A549 (cell line): ENCODE measurements around the gene TEX11. TPM values are rescaled to one million over a fixed set of nuclear protein-coding genes. Genes with fewer than 3 reads are reported as not detected.
"Not testable (repeated sequence)": the region's sequence is repeated elsewhere in the genome, so short reads cannot be mapped to it uniquely, and the experiment has no call there.

Source experiments
- ATAC-seq, 2 experiments: fragments of 200-7000 bp in 1 of 2; fragments of >200 bp in 1 of 2; cut with Nextera tagmentation in 1 of 2; cut with Tn5 transposase in 1 of 2; 3 replicates each; pipeline versions ENCODE4 v1.8.0 to v1.9.1; 2018 to 2020; ENCODE audit warnings: mild to moderate bottlenecking in 1 of 2, moderate library complexity in 1 of 2
- CTCF ChIA-PET: fragments of 300-600 bp; sonication (Branson Sonifier 250); formaldehyde crosslinking; extraction: SDS; loops from one replicate; lab custom pipeline; 2021; ENCODE audit warnings: antibody characterized with exemption, inconsistent platforms; lab: Yijun Ruan, JAX
- POLR2A ChIA-PET: fragments of 350-600 bp; formaldehyde crosslinking; extraction: SDS; loops from one replicate; lab custom pipeline; 2021; ENCODE audit warnings: antibody characterized with exemption, inconsistent platforms; lab: Yijun Ruan, JAX
- DNase-seq, 2 experiments: peaks; one replicate each; pipeline versions ENCODE4 v3.0.0 to v3.0.0-alpha.2; 2011 to 2016; ENCODE audit warnings: low read depth in 1 of 2, low spot score in 1 of 2
- FAIRE-seq: peaks from 2 replicates; lab custom pipeline; 2011; peaks lifted over from hg19 to GRCh38; lab: Jason Lieb, UNC
- H3K27ac ChIP-seq, 2 experiments: fragments of >200 bp; sonication (Bioruptor Twin); formaldehyde crosslinking; 3 replicates each; pipeline ENCODE4 v1.5.1; 2016 to 2017
- H3K4me1 ChIP-seq: fragments of >200 bp; sonication (Bioruptor Twin); formaldehyde crosslinking; 3 replicates; pipeline ENCODE4 v1.6.1; 2016
- H3K4me2 ChIP-seq: fragments of >200 bp; sonication (Bioruptor Twin); formaldehyde crosslinking; 3 replicates; pipeline ENCODE4 v1.6.1; 2016
- H3K4me3 ChIP-seq: fragments of >200 bp; sonication (Bioruptor Twin); formaldehyde crosslinking; 3 replicates; pipeline ENCODE4 v1.5.1; 2016
- H3K9me3 ChIP-seq: fragments of >200 bp; sonication (Bioruptor Twin); formaldehyde crosslinking; 3 replicates; pipeline ENCODE4 v1.6.1; 2016
- CBX2 ChIP-seq: fragments of 200-600 bp; sonication (generic); IDR thresholded peaks from 2 replicates; pipeline ENCODE4 v1.6.1; 2016; ENCODE audit warnings: low read depth, mild to moderate bottlenecking, borderline replicate concordance
- CEBPB ChIP-seq, 2 experiments: fragments of >200 bp in 1 of 2; sonication (Bioruptor Twin) in 1 of 2; formaldehyde crosslinking in 1 of 2; IDR thresholded peaks; 2 replicates each; pipeline ENCODE4 v1.6.1; 2012 to 2016
- CHD2 ChIP-seq: fragments of 150-350 bp; IDR thresholded peaks from 2 replicates; pipeline ENCODE4 v1.6.1; 2014; ENCODE audit warnings: low read length; ENCODE audit not compliant: partially characterized antibody
- EP300 ChIP-seq, 2 experiments: fragments of >200 bp; sonication (Bioruptor Twin); formaldehyde crosslinking; IDR thresholded peaks; 2 replicates in 1 of 2; 3 replicates in 1 of 2; pipeline ENCODE4 v1.6.1; 2016 to 2017
- ESRRA ChIP-seq: fragments of 150-350 bp; IDR thresholded peaks from 2 replicates; pipeline ENCODE4 v1.6.1; 2014; ENCODE audit warnings: mild to moderate bottlenecking, low read length, borderline replicate concordance
- FOXS1 ChIP-seq: fragments of 250-450 bp; sonication (Bioruptor Pico); IDR thresholded peaks from 2 replicates; pipeline ENCODE4 v1.5.0; 2020; ENCODE audit warnings: mild to moderate bottlenecking, moderate library complexity
- HOXA7 ChIP-seq: fragments of 250-450 bp; sonication (Bioruptor Pico); IDR thresholded peaks from 2 replicates; pipeline ENCODE4 v1.5.0; 2020; ENCODE audit warnings: mild to moderate bottlenecking, moderate library complexity
- JUN ChIP-seq, 2 experiments: fragments of >200 bp; sonication (Bioruptor Twin); formaldehyde crosslinking; IDR thresholded peaks; 2 replicates in 1 of 2; 3 replicates in 1 of 2; pipeline ENCODE4 v1.6.1; 2016 to 2017
- KDM5A ChIP-seq: fragments of 200-600 bp; sonication (generic); IDR thresholded peaks from 2 replicates; pipeline ENCODE4 v1.6.1; 2016; ENCODE audit warnings: antibody characterized with exemption, mild to moderate bottlenecking
- NPAS2 ChIP-seq: fragments of 250-450 bp; sonication (Bioruptor Pico); IDR thresholded peaks from 2 replicates; pipeline ENCODE4 v1.8.0; 2022; ENCODE audit warnings: mild to moderate bottlenecking, moderate library complexity, borderline replicate concordance
- PHF8 ChIP-seq: fragments of 200-600 bp; sonication (generic); IDR thresholded peaks from 2 replicates; pipeline ENCODE4 v1.6.1; 2016; ENCODE audit warnings: low read depth, mild to moderate bottlenecking, antibody characterized with exemption, moderate library complexity, borderline replicate concordance
- RAD21 ChIP-seq, 2 experiments: fragments of >200 bp in 1 of 2; sonication (Bioruptor Twin) in 1 of 2; formaldehyde crosslinking in 1 of 2; IDR thresholded peaks in 1 of 2; conservative IDR thresholded peaks in 1 of 2; 2 replicates in 1 of 2; 3 replicates in 1 of 2; pipeline ENCODE4 v1.6.1; 2012 to 2018; ENCODE audit warnings: inconsistent platforms in 1 of 2
- RARB ChIP-seq: fragments of 250-450 bp; sonication (Bioruptor Pico); IDR thresholded peaks from 2 replicates; pipeline ENCODE4 v1.8.0; 2021; ENCODE audit warnings: mild to moderate bottlenecking, moderate library complexity
- SMC3 ChIP-seq: fragments of >200 bp; sonication (Bioruptor Twin); formaldehyde crosslinking; IDR thresholded peaks from 3 replicates; pipeline ENCODE4 v1.6.1; 2018; ENCODE audit warnings: inconsistent platforms
- ZFP36 ChIP-seq: fragments of 450-650 bp; IDR thresholded peaks from 2 replicates; pipeline ENCODE4 v1.6.1; 2014; ENCODE audit warnings: borderline replicate concordance; ENCODE audit not compliant: partially characterized antibody
- WGBS: methylation state at CpG from one replicate; pipeline ENCODE4 v1.1.6; 2017; ENCODE audit errors: missing lambda C conversion rate; 5-methylcytosine and 5-hydroxymethylcytosine counted together
- polyA plus RNA-seq, 4 experiments: library from polyadenylated mRNA; depleted of rRNA in 3 of 4; stranded (reverse); fragments of >200 nt; fragmentation: RNase III in 1 of 4; extraction: RNeasy Plus Mini Kit Qiagen cat#74134 plus additional on column Dnase treatment in 1 of 4; gene quantifications; 2 replicates in 3 of 4; 3 replicates in 1 of 4; pipeline ENCODE4 v1.2.3, GENCODE V29; 2011 to 2017
- TF ChIP-seq, protein P1 (sequence below): fragments of 250-450 bp; sonication (Bioruptor Pico); IDR thresholded peaks from 2 replicates; pipeline ENCODE4 v1.5.0; 2020; ENCODE audit warnings: low read depth, mild to moderate bottlenecking, moderate library complexity
- TF ChIP-seq, protein P2 (sequence below): fragments of >200 bp; sonication (Bioruptor Twin); formaldehyde crosslinking; IDR thresholded peaks from 3 replicates; pipeline ENCODE4 v1.6.1; 2016
- TF ChIP-seq, protein P3 (sequence below): fragments of >200 bp; sonication (Bioruptor Twin); formaldehyde crosslinking; IDR thresholded peaks from 3 replicates; pipeline ENCODE4 v1.5.1; 2016

The TEX11 gene
- polyA plus RNA-seq, 2 of the 4 experiments (the other 2 are of a cell fraction): not detected

DNA sequence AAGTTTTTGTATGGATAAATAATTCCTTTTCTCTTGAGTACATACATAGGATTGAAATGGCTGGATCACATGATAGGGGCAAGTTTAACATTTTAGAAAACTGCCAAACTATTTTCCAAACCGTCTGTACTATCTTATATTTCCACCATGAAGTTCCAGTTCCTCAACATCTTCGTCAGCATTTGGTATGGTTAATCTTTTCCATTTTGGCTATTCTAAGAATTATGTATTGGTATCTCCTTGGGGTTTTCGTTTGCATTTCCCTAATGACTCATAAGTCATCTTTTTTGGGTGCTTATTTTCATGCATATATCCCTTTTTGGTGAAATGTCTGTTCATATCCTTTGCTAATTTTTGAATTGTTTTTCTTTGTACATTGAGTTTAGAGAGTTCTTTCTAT lies 236.2 kb downstream of the TEX11 start:
- Histone ChIP-seq H3K4me3 (no peak overlapping the region), H3K27ac (no peak overlapping the region), H3K4me2 (no peak overlapping the region)
- 5% methylated on average over 3 of the region's 3 CpGs for WGBS
- POLR2A ChIA-PET: no interaction called here
- DNase-seq (no peak), ATAC-seq (no peak)
- TF ChIP-seq NPAS2 (no peak), CEBPB (IDR thresholded peaks at IDR 0.05) (no peak), CBX2 (no peak), EP300 (IDR thresholded peaks at IDR 0.05) (no peak), JUN (IDR thresholded peaks at IDR 0.05) (no peak)
- TF ChIP-seq, protein P1, sequence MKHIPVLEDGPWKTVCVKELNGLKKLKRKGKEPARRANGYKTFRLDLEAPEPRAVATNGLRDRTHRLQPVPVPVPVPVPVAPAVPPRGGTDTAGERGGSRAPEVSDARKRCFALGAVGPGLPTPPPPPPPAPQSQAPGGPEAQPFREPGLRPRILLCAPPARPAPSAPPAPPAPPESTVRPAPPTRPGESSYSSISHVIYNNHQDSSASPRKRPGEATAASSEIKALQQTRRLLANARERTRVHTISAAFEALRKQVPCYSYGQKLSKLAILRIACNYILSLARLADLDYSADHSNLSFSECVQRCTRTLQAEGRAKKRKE: no peak
- TF ChIP-seq, all 56 proteins: peak for 0
- FAIRE-seq: no peak
- CTCF ChIA-PET: interaction anchor here (0.6 to 1.6 kb wide), 2 partner anchors 238 to 476 kb away, joined by 3 to 4 read pairs; no protein-coding TSS in a partner anchor
- no peaks in the 10 kb centered on the region for H3K9me3 ChIP-seq
- no peaks in the 10 kb centered on the region for H3K4me1 ChIP-seq

DNA sequence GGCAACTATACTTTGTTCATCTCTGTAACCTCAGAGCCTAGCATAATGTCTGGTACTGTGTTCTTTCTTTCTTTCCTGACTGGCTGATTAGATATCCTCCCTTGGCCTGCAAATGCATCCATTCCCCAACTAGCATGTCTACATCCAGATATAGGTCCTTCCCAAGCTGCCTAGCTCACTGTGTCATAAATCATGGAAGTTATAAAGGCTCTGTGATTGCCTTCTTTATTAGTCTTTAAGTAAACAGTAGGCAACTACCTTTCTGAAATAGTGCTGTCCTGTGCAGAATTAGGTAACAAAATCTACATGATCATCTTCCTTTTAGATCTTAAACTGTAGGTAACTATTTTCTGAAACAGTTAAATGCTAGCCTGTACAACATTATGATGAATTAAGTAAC lies 239.4 kb downstream of the TEX11 start:
- FAIRE-seq (peak; percentile 95), ATAC-seq (no peak), DNase-seq (no peak)
- H3K4me2 ChIP-seq: no peak overlapping the region
- no peaks in the 10 kb centered on the region for H3K4me1 ChIP-seq
- TF ChIP-seq CHD2 (no peak), ESRRA (no peak), PHF8 (no peak), NPAS2 (no peak), KDM5A (no peak)
- TF ChIP-seq, protein P2, sequence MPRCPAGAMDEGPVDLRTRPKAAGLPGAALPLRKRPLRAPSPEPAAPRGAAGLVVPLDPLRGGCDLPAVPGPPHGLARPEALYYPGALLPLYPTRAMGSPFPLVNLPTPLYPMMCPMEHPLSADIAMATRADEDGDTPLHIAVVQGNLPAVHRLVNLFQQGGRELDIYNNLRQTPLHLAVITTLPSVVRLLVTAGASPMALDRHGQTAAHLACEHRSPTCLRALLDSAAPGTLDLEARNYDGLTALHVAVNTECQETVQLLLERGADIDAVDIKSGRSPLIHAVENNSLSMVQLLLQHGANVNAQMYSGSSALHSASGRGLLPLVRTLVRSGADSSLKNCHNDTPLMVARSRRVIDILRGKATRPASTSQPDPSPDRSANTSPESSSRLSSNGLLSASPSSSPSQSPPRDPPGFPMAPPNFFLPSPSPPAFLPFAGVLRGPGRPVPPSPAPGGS: no peak
- no peak overlapping the region for H3K4me3 ChIP-seq
- no peak overlapping the region for H3K27ac ChIP-seq
- H3K9me3 ChIP-seq: no peaks in the 10 kb centered on the region
- ChIA-PET POLR2A (no interaction called here), CTCF (interaction anchor here (1.2 kb wide), 1 partner anchor 9 kb away, joined by 4 read pairs; no protein-coding TSS in a partner anchor)

DNA sequence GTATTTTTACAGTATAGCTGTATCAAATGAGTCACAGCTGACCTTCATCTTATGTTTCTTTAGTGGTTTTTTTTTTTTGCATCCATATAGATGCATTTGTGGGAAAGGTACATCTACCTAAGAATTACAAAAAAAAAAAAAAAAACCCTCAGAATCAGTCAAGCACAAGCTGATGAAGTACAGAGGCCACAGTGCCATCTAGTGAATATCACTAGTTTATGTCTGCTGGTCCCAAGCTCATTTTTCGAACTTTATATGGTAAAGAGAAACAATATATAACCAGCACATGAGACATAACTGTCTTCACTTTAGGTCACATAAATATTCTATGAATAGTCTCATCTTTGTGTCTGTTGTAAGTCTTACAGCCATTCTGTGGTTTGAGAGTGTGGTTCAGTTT lies 243.8 kb downstream of the TEX11 start:
- no peaks in the 10 kb centered on the region for H3K9me3 ChIP-seq
- peak in 1 of 2 experiments; percentile 76; a peak in 3 of 6 replicates for ATAC-seq
- FAIRE-seq: peak; percentile 76
- TF ChIP-seq RARB (CRISPR knock-in tag) (no peak), HOXA7 (CRISPR knock-in tag) (no peak), RAD21 (conservative IDR thresholded peaks at IDR 0.05 in 1 of 2, IDR thresholded peaks at IDR 0.05 in 1 of 2) (peak; percentile 56 to 63), ZFP36 (no peak), FOXS1 (CRISPR knock-in tag) (no peak), SMC3 (peak; percentile 57)
- TF ChIP-seq, protein P3, sequence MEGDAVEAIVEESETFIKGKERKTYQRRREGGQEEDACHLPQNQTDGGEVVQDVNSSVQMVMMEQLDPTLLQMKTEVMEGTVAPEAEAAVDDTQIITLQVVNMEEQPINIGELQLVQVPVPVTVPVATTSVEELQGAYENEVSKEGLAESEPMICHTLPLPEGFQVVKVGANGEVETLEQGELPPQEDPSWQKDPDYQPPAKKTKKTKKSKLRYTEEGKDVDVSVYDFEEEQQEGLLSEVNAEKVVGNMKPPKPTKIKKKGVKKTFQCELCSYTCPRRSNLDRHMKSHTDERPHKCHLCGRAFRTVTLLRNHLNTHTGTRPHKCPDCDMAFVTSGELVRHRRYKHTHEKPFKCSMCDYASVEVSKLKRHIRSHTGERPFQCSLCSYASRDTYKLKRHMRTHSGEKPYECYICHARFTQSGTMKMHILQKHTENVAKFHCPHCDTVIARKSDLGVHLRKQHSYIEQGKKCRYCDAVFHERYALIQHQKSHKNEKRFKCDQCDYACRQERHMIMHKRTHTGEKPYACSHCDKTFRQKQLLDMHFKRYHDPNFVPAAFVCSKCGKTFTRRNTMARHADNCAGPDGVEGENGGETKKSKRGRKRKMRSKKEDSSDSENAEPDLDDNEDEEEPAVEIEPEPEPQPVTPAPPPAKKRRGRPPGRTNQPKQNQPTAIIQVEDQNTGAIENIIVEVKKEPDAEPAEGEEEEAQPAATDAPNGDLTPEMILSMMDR: peak; percentile 59
- TF ChIP-seq, all 56 proteins: peak for 3
- Histone ChIP-seq H3K4me3 (no peak overlapping the region), H3K27ac (no peak overlapping the region), H3K4me2 (no peak overlapping the region), H3K4me1 (no peaks in the 10 kb centered on the region)
- WGBS: 4% methylated on average over 1 of the region's 1 CpG
- DNase-seq: peak; percentile 6 to 34
- ChIA-PET POLR2A (interaction anchor here (0.6 to 0.7 kb wide), 2 partner anchors 139 to 230 kb away, joined by 3 to 4 read pairs; no protein-coding TSS in a partner anchor), CTCF (interaction anchor here (0.6 to 1.5 kb wide), 16 partner anchors 18 to 1005 kb away, joined by 3 to 8 read pairs (median 3); partner anchors contain the start of genes DLG3, GDPD2 and IGBP1)

DNA sequence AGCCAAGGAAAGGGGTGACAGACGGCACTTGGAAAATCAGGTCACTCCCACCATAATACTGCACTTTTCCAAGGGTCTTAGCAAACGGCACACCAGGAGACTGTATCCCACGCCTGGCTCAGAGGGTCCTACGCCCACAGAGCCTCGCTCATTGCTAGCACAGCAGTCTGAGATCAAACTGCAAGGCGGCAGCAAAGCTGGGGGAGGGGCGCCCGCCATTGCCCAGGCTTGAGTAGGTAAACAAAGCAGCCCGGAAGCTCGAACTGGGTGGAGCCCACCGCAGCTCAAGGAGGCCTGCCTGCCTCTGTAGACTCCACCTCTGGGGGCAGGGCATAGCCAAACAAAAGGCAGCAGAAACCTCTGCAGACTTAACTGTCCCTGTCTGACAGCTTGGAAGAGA lies 247.4 kb downstream of the TEX11 start:
- WGBS: 60% methylated on average over 1 of the region's 11 CpGs
- FAIRE-seq, H3K4me1 ChIP-seq, POLR2A ChIA-PET, ATAC-seq, H3K27ac ChIP-seq, H3K4me3 ChIP-seq, DNase-seq, H3K9me3 ChIP-seq, H3K4me2 ChIP-seq: not testable (repeated sequence)
- CTCF ChIA-PET: interaction anchor here (1.9 kb wide), 1 partner anchor 207 kb away, joined by 4 read pairs; no protein-coding TSS in a partner anchor

DNA sequence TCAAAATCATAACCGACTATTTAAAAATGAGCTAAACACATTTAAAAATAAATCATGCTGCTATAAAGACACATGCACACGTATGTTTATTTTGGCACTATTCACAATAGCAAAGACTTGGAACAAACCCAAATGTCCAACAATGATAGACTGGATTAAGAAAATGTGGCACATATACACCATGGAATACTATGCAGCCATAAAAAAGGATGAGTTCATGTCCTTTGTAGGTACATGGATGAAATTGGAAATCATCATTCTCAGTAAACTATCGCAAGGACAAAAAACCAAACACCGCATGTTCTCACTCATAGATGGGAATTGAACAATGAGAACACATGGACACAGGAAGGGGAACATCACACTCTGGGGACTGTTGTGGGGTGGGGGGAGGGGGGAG lies 251.0 kb downstream of the TEX11 start:
- ATAC-seq, H3K4me2 ChIP-seq, H3K4me1 ChIP-seq, FAIRE-seq, H3K27ac ChIP-seq, H3K4me3 ChIP-seq, POLR2A ChIA-PET, DNase-seq, H3K9me3 ChIP-seq: not testable (repeated sequence)
- 47% methylated on average over 4 of the region's 4 CpGs for WGBS
- CTCF ChIA-PET: interaction anchor here (0.5 kb wide), 1 partner anchor 200 kb away, joined by 3 read pairs; no protein-coding TSS in a partner anchor
